ENCODE data around the gene SYS1.
"Not testable (repeated sequence)": the region's sequence is repeated elsewhere in the genome, so short reads cannot be mapped to it uniquely, and the experiment has no call there.

Gene SYS1

GRCh38 chr20:45347936-45348778, 14.8 kb upstream of the SYS1 start, which contains the start of gene SDC4:
Gene SDC4, minus strand, starts transcription at chr20:45348424. Its CDS starts 40 bp downstream, at chr20:45348384.
- H3F3A ChIP-seq (ENCODE audit: insufficient read depth, low read length) = no peaks in the 10 kb centered on the region
- no peak within 1 kb of the TSS for H3K4me3 ChIP-seq (ENCODE audit: low read depth, low read length, poor library complexity, severe bottlenecking)
- no peak within 1 kb of the TSS for H2AFZ ChIP-seq (ENCODE audit: low read length)
- no peaks in the 10 kb centered on the region for H4K20me1 ChIP-seq (ENCODE audit: insufficient read depth, low read length)
- H3K4me2 ChIP-seq (ENCODE audit: low read length) = no peak within 1 kb of the TSS
- no peak within 1 kb of the TSS for H3K27ac ChIP-seq (ENCODE audit: low read depth, low read length, poor library complexity, severe bottlenecking)
- no peaks in the 10 kb centered on the region for H3K9me3 ChIP-seq (ENCODE audit: low read length)
- H3K9me2 ChIP-seq (ENCODE audit: low read depth, low read length) = no peaks in the 10 kb centered on the region
- no peak within 1 kb of the TSS for H3K9ac ChIP-seq (ENCODE audit: low read length)
- H3K27me3 ChIP-seq (ENCODE audit: insufficient read depth, low read length) = peaks cover 9% of the 10 kb centered on the region
- H3K4me1 ChIP-seq (ENCODE audit: insufficient read depth, low read length, severe bottlenecking) = no peaks in the 10 kb centered on the region
- H3K79me2 ChIP-seq (ENCODE audit: insufficient read depth, low read length) = no peaks in the 10 kb centered on the region
- H3K36me3 ChIP-seq (ENCODE audit: insufficient read depth, low read length) = no peaks in the 10 kb centered on the region
- no peak for TF ChIP-seq EZH2 (IDR thresholded peaks at IDR 0.05; ENCODE audit: borderline replicate concordance, low read length)
- no peak for TF ChIP-seq CTCF (IDR thresholded peaks at IDR 0.05; ENCODE audit: low read length)

- H3K4me3 ChIP-seq (ENCODE audit: low read depth, low read length, poor library complexity, severe bottlenecking) = no peak overlapping the region
- no peaks in the 10 kb centered on the region for H3F3A ChIP-seq (ENCODE audit: insufficient read depth, low read length)
- H3K27me3 ChIP-seq (ENCODE audit: insufficient read depth, low read length) = no peaks in the 10 kb centered on the region
- H3K9me2 ChIP-seq (ENCODE audit: low read depth, low read length) = no peaks in the 10 kb centered on the region
- H2AFZ ChIP-seq (ENCODE audit: low read length) = no peak overlapping the region
- no peaks in the 10 kb centered on the region for H4K20me1 ChIP-seq (ENCODE audit: insufficient read depth, low read length)
- no peak overlapping the region for H3K4me2 ChIP-seq (ENCODE audit: low read length)
- H3K9ac ChIP-seq (ENCODE audit: low read length) = no peak overlapping the region
- no peaks in the 10 kb centered on the region for H3K36me3 ChIP-seq (ENCODE audit: insufficient read depth, low read length)
- no peak overlapping the region for H3K27ac ChIP-seq (ENCODE audit: low read depth, low read length, poor library complexity, severe bottlenecking)
- TF ChIP-seq CTCF (IDR thresholded peaks at IDR 0.05; ENCODE audit: low read length) (no peak), EZH2 (IDR thresholded peaks at IDR 0.05; ENCODE audit: borderline replicate concordance, low read length) (no peak)
- no peaks in the 10 kb centered on the region for H3K79me2 ChIP-seq (ENCODE audit: insufficient read depth, low read length)
- no peaks in the 10 kb centered on the region for H3K4me1 ChIP-seq (ENCODE audit: insufficient read depth, low read length, severe bottlenecking)
- H3K9me3 ChIP-seq (ENCODE audit: low read length) = no peaks in the 10 kb centered on the region
Observed at GRCh38 chr20:45350217-45350616, 12.7 kb upstream of the SYS1 start.

- not testable (repeated sequence) for H2AFZ ChIP-seq (ENCODE audit: low read length); H3K4me3 ChIP-seq (ENCODE audit: low read depth, low read length, poor library complexity, severe bottlenecking); H3K4me2 ChIP-seq (ENCODE audit: low read length); H3K79me2 ChIP-seq (ENCODE audit: insufficient read depth, low read length); H3F3A ChIP-seq (ENCODE audit: insufficient read depth, low read length); H3K36me3 ChIP-seq (ENCODE audit: insufficient read depth, low read length); H3K27me3 ChIP-seq (ENCODE audit: insufficient read depth, low read length); H3K9me3 ChIP-seq (ENCODE audit: low read length); H3K9me2 ChIP-seq (ENCODE audit: low read depth, low read length); H3K4me1 ChIP-seq (ENCODE audit: insufficient read depth, low read length, severe bottlenecking); H3K9ac ChIP-seq (ENCODE audit: low read length); H4K20me1 ChIP-seq (ENCODE audit: insufficient read depth, low read length); H3K27ac ChIP-seq (ENCODE audit: low read depth, low read length, poor library complexity, severe bottlenecking)
Observed at GRCh38 chr20:45350795-45351194, 12.2 kb upstream of the SYS1 start.

GRCh38 chr20:45352729-45353128, 10.2 kb upstream of the SYS1 start:
- no peaks in the 10 kb centered on the region for H3K36me3 ChIP-seq (ENCODE audit: insufficient read depth, low read length)
- no peaks in the 10 kb centered on the region for H3F3A ChIP-seq (ENCODE audit: insufficient read depth, low read length)
- H4K20me1 ChIP-seq (ENCODE audit: insufficient read depth, low read length) = no peaks in the 10 kb centered on the region
- H3K4me3 ChIP-seq (ENCODE audit: low read depth, low read length, poor library complexity, severe bottlenecking) = no peak overlapping the region
- H2AFZ ChIP-seq (ENCODE audit: low read length) = no peak overlapping the region
- H3K4me1 ChIP-seq (ENCODE audit: insufficient read depth, low read length, severe bottlenecking) = no peaks in the 10 kb centered on the region
- no peak overlapping the region for H3K4me2 ChIP-seq (ENCODE audit: low read length)
- no peaks in the 10 kb centered on the region for H3K27me3 ChIP-seq (ENCODE audit: insufficient read depth, low read length)
- H3K9me2 ChIP-seq (ENCODE audit: low read depth, low read length) = no peaks in the 10 kb centered on the region
- H3K79me2 ChIP-seq (ENCODE audit: insufficient read depth, low read length) = no peaks in the 10 kb centered on the region
- no peak overlapping the region for H3K9ac ChIP-seq (ENCODE audit: low read length)
- no peak overlapping the region for H3K27ac ChIP-seq (ENCODE audit: low read depth, low read length, poor library complexity, severe bottlenecking)
- TF ChIP-seq EZH2 (IDR thresholded peaks at IDR 0.05; ENCODE audit: borderline replicate concordance, low read length) = no peak
- no peak for TF ChIP-seq CTCF (IDR thresholded peaks at IDR 0.05; ENCODE audit: low read length)
- no peaks in the 10 kb centered on the region for H3K9me3 ChIP-seq (ENCODE audit: low read length)

All from OCI-LY1 (cell line).